Aorta (tissue), 5 donors: ENCODE data around the gene ALDH2. TPM values are rescaled to one million over a fixed set of nuclear protein-coding genes. Genes with fewer than 3 reads are reported as not detected.
"Not testable (repeated sequence)": the region's sequence is repeated elsewhere in the genome, so short reads cannot be mapped to it uniquely, and the experiment has no call there.

ENCODE experiments used
- ATAC-seq: fragments of 200-7000 bp; cut with Tn5 transposase; one replicate; pipeline ENCODE4 v1.9.1; 2022; ENCODE audit warnings: moderate library complexity; ENCODE audit not compliant: low FRiP score
- DNase-seq, 2 donors: peaks; one replicate each; pipeline ENCODE4 v3.0.0-alpha.2; 2020
- H3K27ac ChIP-seq, 2 donors: one replicate each; pipeline ENCODE4 v1.5.1; 2013; ENCODE audit warnings: low read length in 2 of 2, mild to moderate bottlenecking in 2 of 2, moderate library complexity in 2 of 2, control low read depth in 1 of 2, inconsistent platforms in 1 of 2, low read depth in 1 of 2
- H3K27me3 ChIP-seq, 2 donors: one replicate each; pipeline ENCODE4 v1.6.1; 2013; ENCODE audit warnings: control low read depth in 1 of 2, low read length in 1 of 2, mild to moderate bottlenecking in 1 of 2, moderate library complexity in 1 of 2; ENCODE audit not compliant: insufficient read depth in 2 of 2, control insufficient read depth in 1 of 2
- H3K36me3 ChIP-seq, 2 donors: one replicate each; pipeline ENCODE4 v1.6.1; 2013; ENCODE audit warnings: control low read depth in 1 of 2, low read length in 1 of 2, mild to moderate bottlenecking in 1 of 2; ENCODE audit not compliant: insufficient read depth in 2 of 2, control insufficient read depth in 1 of 2
- H3K4me1 ChIP-seq, 2 donors: one replicate each; pipeline ENCODE4 v1.6.1; 2013; ENCODE audit warnings: low read length in 2 of 2, control low read depth in 1 of 2, mild to moderate bottlenecking in 1 of 2, moderate library complexity in 1 of 2; ENCODE audit not compliant: insufficient read depth in 2 of 2, control insufficient read depth in 1 of 2
- H3K4me3 ChIP-seq, 2 donors: one replicate each; pipeline ENCODE4 v1.5.1; 2013; ENCODE audit warnings: low read length in 2 of 2, control low read depth in 1 of 2, mild to moderate bottlenecking in 1 of 2
- H3K9me3 ChIP-seq: one replicate; pipeline ENCODE4 v1.6.1; 2013; ENCODE audit warnings: mild to moderate bottlenecking, low read length; ENCODE audit not compliant: control insufficient read depth
- WGBS, 2 donors: extraction: QIAGEN DNeasy Blood & Tissue Kit; methylation state at CpG; one replicate each; pipeline ENCODE4 v1.1.7; 2013; 5-methylcytosine and 5-hydroxymethylcytosine counted together
- intact Hi-C, 2 donors: fragments of 100-400 bp; cut with DNase I; formaldehyde crosslinking; loops; one replicate each; pipeline versions ENCODE4 v1.14.2 to v1.15.0; 2022
- polyA plus RNA-seq, 2 donors: library from polyadenylated mRNA; stranded (reverse); fragments of 200-250 nt; gene quantifications; one replicate each; pipeline ENCODE4 v1.2.3, GENCODE V29; 2013
- total RNA-seq, 2 donors: library from RNA; stranded (reverse); fragmentation: NEBNext Ultra II Directional; extraction: Animal tissue kit (Norgen Biotek cat#: 25700); gene quantifications; one replicate each; pipeline ENCODE4 v1.2.1, GENCODE V29; 2021
- donor health status: healthy with polysubstance abuse.
- donor health status: Bipolar disorder and iron deficiency.
- donor health status: DM: no; HTN: no; CAD: no.
- donor health status: DM: no; HTN: no; CAD: no.
- donor health status: DM: yes; HTN: yes; CAD: no.

ALDH2 gene
- total and polyA plus RNA-seq, 4 donors, result 91.2 to 135 (median 124) TPM

DNA sequence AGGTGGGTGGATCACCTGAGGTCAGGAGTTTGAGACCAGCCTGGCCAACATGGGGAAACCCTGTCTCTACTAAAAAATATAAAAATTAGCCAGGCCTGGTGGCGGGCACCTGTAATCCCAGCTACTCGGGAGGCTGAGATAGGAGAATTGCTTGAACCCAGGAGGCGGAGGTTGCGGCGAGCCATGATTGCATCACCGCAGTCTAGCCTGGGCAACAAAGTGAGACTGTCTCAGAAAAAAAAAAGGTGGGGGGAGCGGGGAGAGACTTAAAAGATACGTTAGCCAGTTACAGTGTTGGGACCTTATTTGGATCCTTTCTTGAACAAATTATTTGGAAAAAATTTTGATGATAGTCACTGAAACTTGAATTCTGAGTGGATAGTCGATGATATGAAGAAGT, 27.2 kb upstream of the ALDH2 start:
- DNase-seq, H3K27me3 ChIP-seq, H3K9me3 ChIP-seq, H3K36me3 ChIP-seq, intact Hi-C loops, H3K27ac ChIP-seq, H3K4me3 ChIP-seq, H3K4me1 ChIP-seq, ATAC-seq: not testable (repeated sequence)
- WGBS, 2 donors, result 97 to 99% methylated on average over 9 of the region's 9 CpGs

DNA sequence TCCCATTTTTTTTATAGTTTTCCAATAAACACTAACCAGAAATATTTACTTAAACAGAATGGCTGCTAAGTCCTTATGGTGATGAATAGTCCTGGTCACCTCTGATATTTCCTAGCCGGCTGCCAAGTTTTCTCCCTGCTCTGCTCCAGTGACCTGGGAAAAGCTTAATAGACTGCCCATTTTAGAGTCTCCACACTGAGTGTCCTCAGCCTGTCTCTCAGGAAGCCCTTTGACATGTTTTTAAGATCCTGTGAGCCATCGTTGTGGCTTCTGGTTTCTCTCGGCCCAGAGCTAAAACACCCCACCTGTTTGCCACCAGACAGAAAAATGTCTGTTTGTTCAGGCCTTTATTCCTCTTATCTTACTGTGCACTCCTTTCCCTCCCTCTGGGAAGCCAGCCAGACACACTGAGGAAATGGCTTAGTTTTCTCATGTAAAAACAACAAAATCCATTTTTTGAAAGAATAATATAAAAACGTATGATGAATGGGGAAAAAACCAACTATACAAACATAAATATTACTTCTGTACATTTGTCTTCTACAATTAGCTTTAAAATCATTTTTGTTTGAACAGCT, 25.4 kb upstream of the ALDH2 start:
- DNase-seq, result no peak
- H3K9me3 ChIP-seq, result no peaks in the 10 kb centered on the region
- H3K27ac ChIP-seq, result peak overlapping the region in 1 of 2 donors; percentile 20
- peaks cover 0 to 2% of the 10 kb centered on the region in 2 donors for H3K4me1 ChIP-seq
- ATAC-seq, result peak; percentile 54
- H3K36me3 ChIP-seq, result peaks cover 0 to 2% of the 10 kb centered on the region in 2 donors
- 3 to 6% methylated on average over 4 of the region's 4 CpGs for WGBS, 2 donors
- H3K27me3 ChIP-seq, result no peaks in the 10 kb centered on the region
- H3K4me3 ChIP-seq, result no peak overlapping the region
- intact Hi-C loops, result no loop called here

DNA sequence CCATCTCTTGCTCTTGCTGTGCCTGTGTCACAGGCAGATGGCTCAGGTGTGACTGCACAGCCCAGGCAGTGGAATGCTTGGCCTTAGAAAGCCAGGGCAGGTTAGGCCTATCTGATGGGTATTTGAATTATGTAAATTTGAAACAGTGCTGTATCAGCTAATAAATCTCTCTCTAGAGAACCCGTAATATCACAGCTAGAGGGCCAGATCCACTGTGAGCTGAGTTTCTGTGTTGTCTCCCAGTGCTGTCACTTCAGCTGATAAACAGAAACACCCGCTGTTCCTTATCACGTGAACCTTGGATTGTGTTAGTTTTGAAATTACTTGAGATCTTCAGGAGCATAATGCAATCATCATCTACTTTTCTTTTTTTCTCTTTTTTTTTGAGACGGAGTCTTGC, 21.5 kb upstream of the ALDH2 start:
- Histone ChIP-seq H3K36me3 (peaks cover 0 to 11% of the 10 kb centered on the region in 2 donors), H3K27me3 (no peaks in the 10 kb centered on the region), H3K27ac (no peak overlapping the region), H3K9me3 (no peaks in the 10 kb centered on the region), H3K4me1 (peaks cover 0 to 2% of the 10 kb centered on the region in 2 donors), H3K4me3 (no peak overlapping the region)
- DNase-seq (no peak), ATAC-seq (no peak)
- intact Hi-C loops, result no loop called here
- whole genome bisulfite sequencing, 2 donors, result 93 to 97% methylated on average over 4 of the region's 4 CpGs

DNA sequence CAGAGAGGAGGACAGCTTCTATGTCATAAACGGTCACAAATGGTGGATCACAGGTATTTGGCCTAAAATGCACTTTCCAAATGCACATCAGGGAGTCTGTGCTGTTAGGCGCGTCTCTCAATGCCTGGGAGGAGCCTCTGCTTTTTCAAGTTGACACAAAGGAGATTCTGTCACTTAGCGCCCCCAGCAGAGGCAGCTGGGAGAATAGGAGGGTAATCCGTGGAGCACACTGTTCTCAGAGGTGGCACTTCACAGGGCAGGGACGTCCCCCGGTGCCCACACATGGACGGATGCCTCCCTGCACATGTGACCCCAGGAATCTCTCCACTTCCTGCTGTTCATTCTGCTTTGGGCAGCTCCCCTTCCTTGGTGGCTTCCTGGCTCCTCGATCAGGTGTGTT, 19.4 kb upstream of the ALDH2 start:
- Histone ChIP-seq H3K27ac (no peak overlapping the region), H3K9me3 (no peaks in the 10 kb centered on the region), H3K36me3 (peaks cover 0 to 11% of the 10 kb centered on the region in 2 donors), H3K27me3 (no peaks in the 10 kb centered on the region), H3K4me1 (no peaks in the 10 kb centered on the region), H3K4me3 (no peak overlapping the region)
- intact Hi-C loops, result no loop called here
- DNase-seq (no peak), ATAC-seq (no peak)
- 84 to 86% methylated on average over 9 of the region's 9 CpGs for WGBS, 2 donors

DNA sequence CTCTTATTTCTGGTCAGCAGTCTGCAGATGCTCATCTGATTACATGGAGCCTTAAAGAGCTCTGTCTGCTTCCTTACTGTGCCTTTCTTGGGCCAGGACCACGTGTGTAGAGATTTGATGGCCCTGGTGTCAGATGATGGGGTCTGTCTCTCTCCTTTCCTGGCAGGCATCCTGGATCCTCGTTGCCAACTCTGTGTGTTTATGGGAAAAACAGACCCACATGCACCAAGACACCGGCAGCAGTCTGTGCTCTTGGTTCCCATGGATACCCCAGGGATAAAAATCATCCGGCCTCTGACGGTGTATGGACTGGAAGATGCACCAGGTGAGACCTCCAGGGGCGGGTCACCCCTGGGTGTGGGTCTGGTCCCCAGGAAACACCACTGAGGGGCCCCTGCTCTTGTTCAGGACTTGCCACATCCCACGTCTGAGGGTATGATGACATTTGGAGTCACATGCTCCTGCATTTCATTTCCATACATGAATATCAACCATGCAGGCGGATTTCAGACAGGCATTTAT, 18.5 kb upstream of the ALDH2 start:
- 69 to 75% methylated on average over 8 of the region's 8 CpGs for WGBS, 2 donors
- intact Hi-C loops, result no loop called here
- ATAC-seq (no peak), DNase-seq (no peak)
- peaks cover 0 to 11% of the 10 kb centered on the region in 2 donors for H3K36me3 ChIP-seq
- H3K4me1 ChIP-seq, result no peaks in the 10 kb centered on the region
- H3K9me3 ChIP-seq, result no peaks in the 10 kb centered on the region
- no peak overlapping the region for H3K27ac ChIP-seq
- H3K4me3 ChIP-seq, result no peak overlapping the region
- H3K27me3 ChIP-seq, result no peaks in the 10 kb centered on the region

DNA sequence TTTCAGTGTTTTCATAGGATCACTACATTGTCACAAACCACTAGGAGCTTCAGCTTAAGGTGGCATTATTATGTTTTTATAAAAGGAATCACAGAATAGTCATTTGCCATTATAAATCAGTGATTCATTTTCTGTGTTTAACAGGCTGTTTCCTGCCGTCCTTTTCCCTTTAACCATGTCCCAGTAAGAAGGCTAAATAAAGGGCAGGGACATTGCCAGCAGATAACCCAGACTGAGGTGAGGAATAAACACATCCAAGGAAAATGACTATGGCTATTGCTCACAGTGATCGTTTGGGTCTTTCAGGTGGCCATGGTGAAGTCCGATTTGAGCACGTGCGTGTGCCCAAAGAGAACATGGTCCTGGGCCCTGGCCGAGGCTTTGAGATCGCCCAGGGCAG, 17.9 kb upstream of the ALDH2 start:
- H3K36me3 ChIP-seq, result peaks cover 0 to 11% of the 10 kb centered on the region in 2 donors
- H3K9me3 ChIP-seq, result no peaks in the 10 kb centered on the region
- no peaks in the 10 kb centered on the region for H3K27me3 ChIP-seq
- H3K4me1 ChIP-seq, result no peaks in the 10 kb centered on the region
- no peak for DNase-seq
- no peak overlapping the region for H3K27ac ChIP-seq
- H3K4me3 ChIP-seq, result no peak overlapping the region
- no peak for ATAC-seq
- WGBS, 2 donors, result 83 to 84% methylated on average over 7 of the region's 7 CpGs
- intact Hi-C loops, result no loop called here

DNA sequence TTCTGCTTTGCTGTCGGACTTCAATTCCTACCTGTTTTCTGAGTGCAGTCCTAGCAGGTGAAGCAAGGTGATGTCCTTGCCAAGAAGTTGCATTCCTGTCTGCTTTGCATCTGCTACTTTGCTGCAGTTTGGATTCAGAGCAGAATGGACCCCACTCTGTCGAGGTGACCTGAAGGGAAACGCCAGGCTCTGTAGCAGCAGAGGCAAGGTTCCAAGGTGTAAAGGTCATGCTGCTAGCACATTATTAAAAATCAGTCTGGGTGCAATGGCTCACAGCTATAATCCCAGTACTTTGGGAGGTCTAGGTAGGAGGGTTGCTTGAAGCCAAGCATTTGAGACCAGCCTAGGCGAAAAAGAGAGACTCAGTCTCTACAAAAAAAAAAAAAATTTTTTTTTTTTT, 17.3 kb upstream of the ALDH2 start:
- DNase-seq (no peak), ATAC-seq (no peak)
- intact Hi-C loops, result no loop called here
- Histone ChIP-seq H3K27me3 (no peaks in the 10 kb centered on the region), H3K9me3 (no peaks in the 10 kb centered on the region), H3K4me1 (no peaks in the 10 kb centered on the region), H3K27ac (no peak overlapping the region), H3K36me3 (peaks cover 0 to 11% of the 10 kb centered on the region in 2 donors), H3K4me3 (no peak overlapping the region)
- 88 to 89% methylated on average over 4 of the region's 4 CpGs for WGBS, 2 donors

DNA sequence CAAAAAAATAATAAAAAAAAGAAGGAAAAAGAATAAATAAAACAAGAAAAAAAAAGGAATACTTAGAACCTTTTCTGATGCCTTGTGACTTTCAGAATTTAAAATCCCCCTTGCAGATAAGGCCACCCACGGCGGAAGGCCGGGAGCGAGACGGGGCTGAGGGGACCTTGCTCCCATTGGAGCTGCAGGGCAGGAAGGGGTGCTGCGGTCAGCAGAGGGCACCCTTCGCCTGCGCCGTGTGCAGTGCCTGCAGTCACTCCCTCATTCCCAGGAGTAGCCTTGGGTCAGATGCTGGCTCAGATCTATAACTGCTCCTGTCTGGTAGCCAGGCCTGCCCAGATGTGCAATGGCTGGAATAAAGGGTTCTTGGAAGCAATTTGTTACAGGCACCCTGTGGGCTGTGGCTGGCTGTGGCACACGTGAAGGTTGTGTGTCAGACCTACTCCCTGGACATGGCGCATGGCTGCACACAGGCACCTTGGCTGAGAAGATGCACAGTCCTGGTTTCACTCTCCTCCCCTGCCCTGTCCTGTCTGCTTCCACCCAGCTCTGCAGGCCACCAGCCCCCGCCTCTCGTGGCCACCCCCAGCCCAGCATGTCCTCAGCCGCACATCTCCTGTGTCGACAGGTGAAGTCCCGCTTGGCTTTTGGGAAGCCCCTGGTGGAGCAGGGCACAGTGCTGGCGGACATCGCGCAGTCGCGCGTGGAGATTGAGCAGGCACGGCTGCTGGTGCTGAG, 13.4 kb upstream of the ALDH2 start:
- Histone ChIP-seq H3K27ac (no peak overlapping the region), H3K4me1 (peaks cover 0 to 2% of the 10 kb centered on the region in 2 donors), H3K4me3 (no peak overlapping the region), H3K27me3 (no peaks in the 10 kb centered on the region), H3K36me3 (peaks cover 0 to 2% of the 10 kb centered on the region in 2 donors), H3K9me3 (no peaks in the 10 kb centered on the region)
- intact Hi-C loops, result loop anchor here (1.0 to 5.0 kb wide), 3 partner anchors 39 to 60 kb away; no protein-coding TSS in a partner anchor
- peak; percentile 74 to 89 for DNase-seq
- 54 to 57% methylated on average over 23 of the region's 23 CpGs for WGBS, 2 donors
- peak; percentile 86 for ATAC-seq

DNA sequence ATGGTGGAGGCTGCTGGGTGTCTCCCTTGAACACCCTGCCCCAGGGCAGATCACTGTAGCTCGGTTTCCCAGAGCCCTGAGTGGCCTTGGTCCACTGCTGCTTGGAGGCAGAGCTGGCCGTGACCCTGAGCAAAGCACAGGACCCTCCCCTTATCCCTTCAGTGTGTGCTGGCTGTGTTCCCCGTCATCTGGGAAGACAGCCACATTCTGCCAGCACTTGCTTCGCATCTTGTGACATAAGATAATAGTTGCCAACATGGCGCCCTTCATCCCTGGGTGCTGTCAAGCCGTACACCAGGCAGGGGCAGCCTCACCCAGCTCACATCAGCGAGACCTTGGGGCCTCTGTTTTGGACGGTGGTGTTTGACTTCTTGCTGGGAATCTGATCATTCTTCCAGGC, 12.1 kb upstream of the ALDH2 start:
- DNase-seq, result no peak
- no peaks in the 10 kb centered on the region for H3K27me3 ChIP-seq
- H3K36me3 ChIP-seq, result no peaks in the 10 kb centered on the region
- intact Hi-C loops, result loop anchor here (5.0 kb wide), 2 partner anchors 38 to 58 kb away; no protein-coding TSS in a partner anchor
- ATAC-seq, result no peak
- H3K4me3 ChIP-seq, result no peak overlapping the region
- H3K9me3 ChIP-seq, result no peaks in the 10 kb centered on the region
- H3K4me1 ChIP-seq, result peaks cover 0 to 2% of the 10 kb centered on the region in 2 donors
- WGBS, 2 donors, result 41 to 49% methylated on average over 8 of the region's 8 CpGs
- no peak overlapping the region for H3K27ac ChIP-seq
